Gastrocnemius medialis (tissue), 4 donors: ENCODE data around the gene DEPDC4. TPM values are rescaled to one million over a fixed set of nuclear protein-coding genes. Genes with fewer than 3 reads are reported as not detected.

Source experiments
- ATAC-seq, 2 donors: fragments of 150-250 bp; one replicate each; pipeline ENCODE4 v1.9.1; 2016
- DNase-seq, 2 donors: peaks; one replicate each; pipeline ENCODE4 v3.0.0-alpha.2; 2019
- H3K27ac ChIP-seq, 4 donors: fragments of 200-600 bp; sonication (generic); 1 replicate in 1 of 4; 2 replicates in 3 of 4; pipeline ENCODE4 v1.5.1; 2016 to 2018; ENCODE audit warnings: mild to moderate bottlenecking in 2 of 4, moderate library complexity in 1 of 4
- H3K27me3 ChIP-seq, 3 donors: fragments of 200-600 bp; sonication (generic) in 2 of 3; 1 replicate in 1 of 3; 2 replicates in 2 of 3; pipeline versions ENCODE4 v1.5.1 to v1.6.0; 2016 to 2019; ENCODE audit warnings: mild to moderate bottlenecking in 1 of 3, moderate library complexity in 1 of 3
- H3K36me3 ChIP-seq, 2 donors: fragments of 200-600 bp; sonication (generic) in 1 of 2; one replicate each; pipeline ENCODE4 v1.5.1; 2017 to 2018
- H3K4me1 ChIP-seq, 2 donors: fragments of 200-600 bp; sonication (generic) in 1 of 2; one replicate each; pipeline ENCODE4 v1.5.1; 2016 to 2017; ENCODE audit warnings: mild to moderate bottlenecking in 2 of 2
- H3K4me3 ChIP-seq, 4 donors: fragments of 200-600 bp; sonication (generic) in 3 of 4; 1 replicate in 1 of 4; 2 replicates in 3 of 4; pipeline ENCODE4 v1.5.1; 2016 to 2019; ENCODE audit warnings: mild to moderate bottlenecking in 2 of 4
- H3K9me3 ChIP-seq, 3 donors: fragments of 200-600 bp; sonication (generic) in 2 of 3; 1 replicate in 1 of 3; 2 replicates in 2 of 3; pipeline ENCODE4 v1.5.1; 2016 to 2019
- POLR2A ChIP-seq, 2 donors: fragments of 450-650 bp; IDR thresholded peaks; one replicate each; pipeline ENCODE4 v1.6.1; 2017; ENCODE audit warnings: antibody characterized with exemption in 2 of 2, mild to moderate bottlenecking in 2 of 2, moderate library complexity in 2 of 2
- in situ Hi-C, 4 donors: fragments of 200-750 bp; cut with MboI; loops; one replicate each; pipeline versions ENCODE4 v1.15.0 to v1.8.0; 2017; ENCODE audit warnings: low sequenced_read_pairs in 4 of 4
- intact Hi-C: fragments of 100-400 bp; cut with DNase I; formaldehyde crosslinking; loops from one replicate; pipeline ENCODE4 v1.15.1; 2023; ENCODE audit warnings: low total_unique reads
- total RNA-seq, 4 donors: library from RNA; depleted of rRNA; stranded (reverse); fragments of >200 nt; gene quantifications; one replicate each; pipeline versions ENCODE4 v1.1.0 to v1.2.3, GENCODE V29; 2016
- TF ChIP-seq, protein P1 (sequence below), 5 experiments: fragments of 450-650 bp in 3 of 5; fragments of 200-600 bp in 2 of 5; sonication (generic) in 2 of 5; IDR thresholded peaks in 4 of 5; conservative IDR thresholded peaks in 1 of 5; 1 replicate in 4 of 5; 2 replicates in 1 of 5; pipeline ENCODE4 v1.5.1; 2016 to 2019; ENCODE audit warnings: antibody characterized with exemption in 5 of 5, mild to moderate bottlenecking in 3 of 5, moderate library complexity in 3 of 5

Gene DEPDC4
- total RNA-seq, 4 donors from 2014 or later, result not detected

DNA sequence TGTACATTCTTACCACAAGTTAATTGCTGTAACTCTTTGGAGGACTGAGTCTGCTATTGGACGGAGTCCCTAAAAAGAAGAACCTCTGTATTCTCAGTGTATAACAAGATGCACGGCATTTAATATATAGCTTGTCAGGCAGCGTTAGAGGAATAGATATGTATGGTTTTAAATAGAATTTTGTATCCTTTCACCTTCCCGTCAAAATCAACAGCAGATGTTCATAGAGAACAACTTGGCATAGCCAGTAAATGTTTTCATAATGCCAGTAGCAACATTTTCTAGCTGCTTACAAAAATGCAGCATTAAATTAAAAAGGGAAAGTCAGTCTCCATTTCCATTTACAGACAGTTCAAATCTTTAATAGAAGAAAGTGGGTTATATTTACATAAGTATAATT, 6.9 kb upstream of the DEPDC4 start:
- TF ChIP-seq POLR2A (IDR thresholded peaks at IDR 0.05), result no peak
- TF ChIP-seq, protein P1, sequence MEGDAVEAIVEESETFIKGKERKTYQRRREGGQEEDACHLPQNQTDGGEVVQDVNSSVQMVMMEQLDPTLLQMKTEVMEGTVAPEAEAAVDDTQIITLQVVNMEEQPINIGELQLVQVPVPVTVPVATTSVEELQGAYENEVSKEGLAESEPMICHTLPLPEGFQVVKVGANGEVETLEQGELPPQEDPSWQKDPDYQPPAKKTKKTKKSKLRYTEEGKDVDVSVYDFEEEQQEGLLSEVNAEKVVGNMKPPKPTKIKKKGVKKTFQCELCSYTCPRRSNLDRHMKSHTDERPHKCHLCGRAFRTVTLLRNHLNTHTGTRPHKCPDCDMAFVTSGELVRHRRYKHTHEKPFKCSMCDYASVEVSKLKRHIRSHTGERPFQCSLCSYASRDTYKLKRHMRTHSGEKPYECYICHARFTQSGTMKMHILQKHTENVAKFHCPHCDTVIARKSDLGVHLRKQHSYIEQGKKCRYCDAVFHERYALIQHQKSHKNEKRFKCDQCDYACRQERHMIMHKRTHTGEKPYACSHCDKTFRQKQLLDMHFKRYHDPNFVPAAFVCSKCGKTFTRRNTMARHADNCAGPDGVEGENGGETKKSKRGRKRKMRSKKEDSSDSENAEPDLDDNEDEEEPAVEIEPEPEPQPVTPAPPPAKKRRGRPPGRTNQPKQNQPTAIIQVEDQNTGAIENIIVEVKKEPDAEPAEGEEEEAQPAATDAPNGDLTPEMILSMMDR (IDR thresholded peaks at IDR 0.05 in 4 of 5, conservative IDR thresholded peaks at IDR 0.05 in 1 of 5), result no peak
- no peaks in the 10 kb centered on the region for H3K27me3 ChIP-seq
- H3K36me3 ChIP-seq, result no peaks in the 10 kb centered on the region
- in situ Hi-C loops (no loop called here), intact Hi-C loops (no loop called here)
- H3K4me1 ChIP-seq, result peaks cover 14 to 15% of the 10 kb centered on the region in 2 donors
- DNase-seq (no peak), ATAC-seq (no peak)
- H3K27ac ChIP-seq, result no peak overlapping the region
- no peak overlapping the region for H3K4me3 ChIP-seq
- H3K9me3 ChIP-seq, result no peaks in the 10 kb centered on the region

DNA sequence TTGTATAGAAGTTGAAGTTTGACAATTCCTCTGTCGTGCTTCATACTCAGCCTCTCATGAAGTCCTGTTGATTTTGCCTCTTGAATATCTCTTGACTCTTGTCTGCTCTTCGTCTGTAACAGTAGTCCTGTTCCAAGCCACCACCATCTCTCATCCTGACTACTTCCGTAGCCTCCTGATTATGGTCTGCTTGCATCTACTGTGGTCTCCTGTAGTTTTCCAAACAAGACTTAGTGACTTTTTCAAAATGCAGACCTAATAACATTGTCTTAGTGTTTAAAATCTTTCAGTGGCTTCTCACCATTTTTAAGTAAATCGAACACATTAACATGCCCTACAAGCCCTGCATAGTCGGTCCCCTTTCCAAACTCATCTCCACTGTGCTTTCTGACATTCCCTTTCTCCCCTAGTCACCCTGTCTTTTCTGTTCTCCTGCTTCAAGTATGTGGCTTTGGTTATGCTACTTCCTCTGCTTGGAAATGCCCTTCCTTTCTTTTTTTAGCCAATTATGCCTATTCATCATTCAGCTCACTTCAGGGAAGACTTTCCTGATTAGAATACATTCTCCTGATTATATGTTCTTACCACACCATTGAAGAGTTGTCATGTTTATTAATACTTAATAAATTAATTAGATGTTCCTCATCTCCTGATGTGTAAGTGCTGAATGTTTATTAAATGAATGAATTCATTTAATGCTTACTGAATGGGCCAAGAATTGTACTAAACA, 2.1 kb upstream of the DEPDC4 start:
- DNase-seq (no peak), ATAC-seq (no peak)
- Histone ChIP-seq H3K36me3 (no peaks in the 10 kb centered on the region), H3K27ac (peak overlapping the region in 3 of 4 donors; percentile 91 to 96 (median 94)), H3K4me3 (peak overlapping the region; percentile 84 to 98 (median 86)), H3K4me1 (peaks cover 24 to 28% of the 10 kb centered on the region in 2 donors), H3K9me3 (no peaks in the 10 kb centered on the region), H3K27me3 (no peaks in the 10 kb centered on the region)
- in situ Hi-C loops (no loop called here), intact Hi-C loops (loop anchor here (2.0 to 10.0 kb wide), 2 partner anchors 34 to 306 kb away; partner anchors contain the start of gene GAS2L3)
- TF ChIP-seq POLR2A (IDR thresholded peaks at IDR 0.05), result no peak
- TF ChIP-seq, protein P1 (IDR thresholded peaks at IDR 0.05 in 4 of 5, conservative IDR thresholded peaks at IDR 0.05 in 1 of 5), result no peak

DNA sequence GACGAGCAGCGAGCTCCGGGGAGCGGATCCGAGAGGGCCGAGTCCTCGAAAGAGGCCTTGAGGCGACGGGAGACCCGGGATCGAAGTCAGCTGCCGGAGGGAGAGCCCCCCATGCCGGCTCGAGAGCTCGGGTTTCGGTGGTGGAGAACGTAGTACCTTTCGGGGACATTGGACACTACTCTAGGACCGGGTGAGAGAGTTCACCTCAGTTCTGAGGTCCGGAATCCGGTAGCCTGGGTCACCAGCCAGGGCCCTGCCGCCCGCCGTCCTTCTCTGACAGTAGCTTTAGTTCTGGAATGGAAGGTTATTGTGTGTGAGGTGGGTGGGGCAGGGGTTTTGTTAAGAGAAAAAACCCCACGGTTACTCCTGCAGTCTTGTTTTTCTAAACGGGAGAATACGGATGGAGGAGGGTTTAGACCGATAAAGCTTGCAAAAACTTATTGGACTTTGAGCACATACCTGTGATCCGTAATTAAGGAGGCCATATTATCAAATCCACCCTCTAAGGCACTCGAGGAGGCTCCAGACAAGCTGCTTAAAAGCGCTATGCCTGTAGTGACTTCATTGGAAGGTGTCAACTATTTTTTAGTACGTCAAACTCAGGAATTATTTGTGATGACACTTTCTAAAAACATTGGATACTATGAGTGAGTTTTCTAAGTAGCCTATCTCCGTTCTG, 863 bp upstream of the DEPDC4 start:
- peak in 1 of 2 donors; percentile 20 for TF ChIP-seq POLR2A (IDR thresholded peaks at IDR 0.05)
- TF ChIP-seq, protein P1 (IDR thresholded peaks at IDR 0.05 in 4 of 5, conservative IDR thresholded peaks at IDR 0.05 in 1 of 5), result no peak
- H3K36me3 ChIP-seq, result no peaks in the 10 kb centered on the region
- intact Hi-C loops (loop anchor here (2.0 to 10.0 kb wide), 4 partner anchors 33 to 1013 kb away; partner anchors contain the start of genes ACTR6, GAS2L3 and UTP20), in situ Hi-C loops (no loop called here)
- peaks cover 24% of the 10 kb centered on the region in 2 donors for H3K4me1 ChIP-seq
- H3K9me3 ChIP-seq, result no peaks in the 10 kb centered on the region
- peak; percentile 16 to 32 for ATAC-seq
- peak overlapping the region; percentile 84 to 98 (median 86) for H3K4me3 ChIP-seq
- H3K27me3 ChIP-seq, result no peaks in the 10 kb centered on the region
- peak; percentile 3 to 21 for DNase-seq
- H3K27ac ChIP-seq, result peak overlapping the region; percentile 91 to 96 (median 95)

DNA sequence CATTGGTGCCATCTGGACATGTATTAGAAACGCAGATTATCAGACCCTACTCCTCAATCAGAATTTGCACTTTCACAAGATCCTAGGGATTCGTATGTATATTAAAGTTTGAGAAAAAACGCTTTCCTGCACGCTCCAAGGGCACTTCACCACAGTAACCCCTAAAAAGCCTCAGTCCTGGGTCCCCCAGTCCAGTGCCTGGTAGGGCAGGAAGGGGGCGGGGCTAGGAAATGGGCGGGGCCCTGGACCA, 369 bp downstream of the DEPDC4 start:
- no peaks in the 10 kb centered on the region for H3K36me3 ChIP-seq
- in situ Hi-C loops (no loop called here), intact Hi-C loops (loop anchor here (1.0 to 10.0 kb wide), 4 partner anchors 66 to 1014 kb away; partner anchors contain the start of genes ACTR6, GAS2L3 and UTP20)
- no peaks in the 10 kb centered on the region for H3K9me3 ChIP-seq
- peak overlapping the region; percentile 84 to 98 (median 86) for H3K4me3 ChIP-seq
- peak overlapping the region; percentile 91 to 96 (median 95) for H3K27ac ChIP-seq
- ATAC-seq (peak in 1 of 2 donors; percentile 82), DNase-seq (peak; percentile 80 to 86)
- peaks cover 24% of the 10 kb centered on the region in 2 donors for H3K4me1 ChIP-seq
- no peaks in the 10 kb centered on the region for H3K27me3 ChIP-seq
- TF ChIP-seq POLR2A (IDR thresholded peaks at IDR 0.05), result no peak
- TF ChIP-seq, protein P1 (IDR thresholded peaks at IDR 0.05 in 4 of 5, conservative IDR thresholded peaks at IDR 0.05 in 1 of 5), result no peak
